ENCODE results near the gene ADCY7. TPM values are rescaled to one million over a fixed set of nuclear protein-coding genes. Genes with fewer than 3 reads are reported as not detected.

Gene ADCY7
- total RNA-seq, 1 experiment from 2014 or later = 17.7 TPM

DNA sequence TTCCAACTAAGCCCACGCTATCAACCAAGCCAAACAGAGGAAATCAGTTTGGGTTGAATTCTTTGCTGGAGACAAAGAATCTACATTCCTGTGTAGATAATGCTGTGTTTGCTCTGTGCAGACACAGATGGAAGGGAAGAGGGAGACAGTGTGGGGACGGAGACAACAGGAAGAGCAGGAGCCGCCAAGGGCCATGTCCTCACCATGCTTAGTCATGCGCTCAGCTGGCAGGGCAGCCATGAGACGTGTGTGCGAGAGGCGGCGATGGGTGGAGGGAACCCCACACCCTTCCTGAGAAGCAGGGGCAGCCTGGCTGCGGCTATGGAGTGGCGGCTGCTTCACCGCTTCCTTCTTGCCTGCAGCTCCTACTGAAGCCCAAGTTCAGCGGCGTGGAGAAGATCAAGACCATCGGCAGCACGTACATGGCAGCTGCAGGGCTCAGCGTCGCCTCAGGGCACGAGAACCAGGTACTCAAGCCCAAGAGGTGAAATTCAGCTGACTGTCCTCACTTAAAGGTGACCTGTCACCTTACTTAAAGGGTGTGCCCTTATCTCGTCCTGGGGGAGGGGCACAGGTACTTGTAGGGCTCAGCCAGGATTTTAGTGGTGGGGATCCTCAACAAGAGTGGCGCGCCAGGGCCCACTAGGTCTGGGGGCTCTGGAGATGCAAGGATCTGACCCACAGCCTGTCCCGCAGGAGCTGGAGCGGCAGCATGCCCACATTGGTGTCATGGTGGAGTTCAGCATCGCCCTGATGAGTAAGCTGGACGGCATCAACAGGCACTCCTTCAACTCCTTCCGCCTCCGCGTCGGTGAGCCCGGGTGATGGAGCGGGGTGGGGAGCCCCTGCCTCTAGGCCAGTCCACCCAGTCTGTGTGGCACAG lies 47.5 kb downstream of the ADCY7 start:
- peak; percentile 22 for DNase-seq (ENCODE audit: low spot score)

DNA sequence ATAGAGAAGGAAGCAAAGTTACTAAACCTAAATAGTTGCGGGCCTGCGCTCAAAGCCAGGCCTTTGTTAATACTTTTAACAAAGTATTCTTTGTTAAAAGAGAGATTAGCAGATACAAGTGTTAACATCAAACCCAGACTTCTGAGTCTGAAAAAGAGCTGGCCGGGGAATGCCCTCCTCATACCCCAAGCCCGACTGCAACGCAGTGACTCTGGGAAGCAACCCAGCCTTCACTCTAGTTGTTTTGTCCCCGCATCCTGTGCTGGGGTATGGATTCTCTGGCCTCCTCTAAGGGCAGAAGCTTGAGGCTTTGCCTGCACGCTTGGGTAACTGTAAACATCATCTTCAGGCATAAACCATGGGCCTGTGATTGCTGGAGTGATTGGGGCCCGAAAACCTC lies 48.3 kb downstream of the ADCY7 start:
- no peak for DNase-seq (ENCODE audit: low spot score)

DNA sequence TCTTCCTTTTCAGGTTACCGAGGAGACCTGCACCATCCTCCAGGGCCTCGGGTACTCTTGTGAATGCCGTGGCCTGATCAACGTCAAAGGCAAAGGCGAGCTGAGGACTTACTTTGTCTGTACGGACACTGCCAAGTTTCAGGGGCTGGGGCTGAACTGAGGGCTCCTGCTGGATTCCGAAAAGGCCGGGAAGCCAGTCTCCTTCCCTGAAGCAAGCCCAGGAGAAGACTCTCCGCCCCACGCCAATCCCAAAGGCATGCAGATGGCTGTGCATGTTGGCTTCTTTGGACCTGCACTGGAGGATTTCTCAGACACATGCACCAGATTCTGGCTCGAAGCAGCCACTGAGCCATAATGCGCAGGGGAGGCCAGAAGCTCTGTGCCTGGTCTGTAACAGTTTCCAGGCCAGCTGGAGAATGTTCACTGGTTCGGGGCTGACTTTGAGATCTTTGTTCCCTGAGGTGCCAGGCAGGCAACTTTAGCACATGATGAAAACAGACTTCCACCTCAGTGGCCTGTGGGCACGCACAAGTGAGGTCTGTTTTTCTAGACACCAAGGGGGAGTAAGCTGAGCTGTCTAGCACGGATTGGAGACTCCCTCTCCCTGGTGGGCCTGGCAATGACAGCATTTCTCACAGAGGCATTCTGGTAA lies 49.1 kb downstream of the ADCY7 start:
- DNase-seq (ENCODE audit: low spot score) = no peak

DNA sequence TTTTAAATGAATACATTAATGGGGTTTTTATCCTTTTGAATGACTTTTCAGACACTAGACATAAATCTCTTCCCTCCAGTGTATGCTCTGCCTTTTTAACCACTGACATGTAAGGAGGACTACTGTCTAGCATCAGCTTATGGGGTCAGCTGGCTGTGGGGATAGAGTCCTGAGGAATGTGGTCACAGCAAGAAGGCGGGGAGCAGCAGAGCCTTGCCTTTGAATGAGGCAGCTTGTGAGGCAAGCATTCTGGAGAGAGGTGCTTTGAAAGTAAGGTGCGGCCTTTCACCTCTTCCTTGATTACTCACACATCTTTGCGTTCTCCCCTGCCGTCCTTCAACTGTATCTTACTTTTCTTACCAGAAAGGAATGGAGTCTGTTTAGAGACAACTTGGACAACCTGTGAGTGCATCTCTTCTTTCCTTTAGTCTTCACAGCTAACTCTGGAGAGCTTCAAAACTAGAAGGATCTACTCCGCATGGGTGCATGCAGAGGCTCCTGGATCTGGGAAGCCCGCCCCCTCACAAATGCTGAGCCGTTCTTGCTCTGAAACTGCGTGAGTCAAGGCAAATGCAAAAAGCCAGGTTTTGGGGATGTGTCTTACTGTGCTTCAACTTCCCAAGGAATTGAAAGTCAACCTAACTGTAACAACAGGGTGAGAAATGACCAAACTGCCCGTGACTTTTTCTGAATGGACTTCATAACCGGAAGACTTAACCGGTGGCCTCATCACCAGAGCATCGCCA lies 49.9 kb downstream of the ADCY7 start:
- no peak for DNase-seq (ENCODE audit: low spot score)

DNA sequence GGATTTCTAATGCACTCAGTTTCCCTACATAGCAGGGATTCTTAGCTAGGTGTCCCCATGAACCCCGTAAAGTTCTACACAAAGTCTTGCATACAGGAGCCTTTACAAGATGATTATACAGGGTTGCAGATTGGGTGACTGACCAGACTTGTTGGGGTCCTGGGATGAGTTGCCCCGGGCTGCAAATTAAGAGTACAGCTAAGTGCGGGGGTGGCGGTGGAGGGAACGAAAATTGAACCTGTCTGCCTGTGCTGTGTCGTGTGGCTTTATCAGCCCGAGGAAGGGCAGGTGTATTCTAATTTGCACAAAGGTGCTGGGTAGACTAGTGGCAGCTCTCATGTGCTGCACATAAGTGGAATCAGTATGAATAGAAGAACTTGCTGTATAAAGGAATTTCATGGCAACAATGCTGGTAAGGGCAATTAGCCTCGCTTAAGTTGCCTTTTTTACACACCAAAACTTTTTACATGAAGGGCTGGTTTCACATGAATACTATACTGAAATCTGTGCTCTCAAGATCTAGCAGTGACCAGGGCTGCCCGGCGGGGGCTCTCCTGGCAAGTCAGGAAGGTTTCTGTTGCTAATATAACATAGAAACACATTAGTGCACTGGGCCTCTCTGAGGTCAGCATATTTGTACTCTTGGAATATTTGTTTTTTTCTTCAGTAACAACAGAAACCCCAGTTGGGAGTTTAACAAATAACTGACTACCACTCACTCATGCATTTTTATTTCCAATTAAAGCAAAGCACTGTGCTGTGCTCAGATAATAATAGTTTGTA lies 50.7 kb downstream of the ADCY7 start:
- DNase-seq (ENCODE audit: low spot score) = no peak

DNA sequence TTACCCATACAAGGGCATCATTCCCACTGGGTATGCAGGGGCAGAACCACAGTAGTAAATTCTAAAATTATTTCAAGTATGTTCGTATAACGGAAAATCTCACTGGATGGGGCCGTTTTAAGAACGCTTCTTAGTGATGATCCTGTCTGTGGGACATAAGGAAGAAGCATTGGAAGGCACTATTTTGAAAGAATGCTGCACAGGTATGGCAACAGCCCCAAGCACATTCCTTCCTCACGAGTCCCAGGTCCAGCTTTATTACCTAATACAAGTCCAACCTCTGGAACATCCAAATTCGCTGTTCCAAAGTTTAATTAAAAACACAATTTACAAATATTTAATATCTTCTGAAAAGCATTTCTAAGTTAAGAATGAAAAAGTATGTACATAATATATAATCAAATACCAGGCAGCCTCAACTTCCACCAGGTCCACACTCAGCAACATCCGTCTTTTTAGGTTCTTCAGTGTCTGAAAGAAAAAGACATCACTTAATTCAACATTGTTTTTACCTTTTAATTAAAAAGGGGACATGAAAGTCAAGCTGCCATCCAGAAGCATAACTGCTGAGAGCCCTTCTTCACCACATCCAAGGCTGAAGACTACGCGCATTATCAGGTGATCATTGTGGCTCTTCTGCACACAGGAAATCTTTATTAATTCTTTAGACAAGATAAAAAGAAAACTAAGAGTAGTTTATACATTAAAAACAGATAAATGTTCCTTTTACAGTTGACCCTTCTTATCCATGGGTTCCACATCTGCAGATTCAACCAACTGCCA lies 52.6 kb downstream of the ADCY7 start:
- DNase-seq (ENCODE audit: low spot score) = no peak

DNA sequence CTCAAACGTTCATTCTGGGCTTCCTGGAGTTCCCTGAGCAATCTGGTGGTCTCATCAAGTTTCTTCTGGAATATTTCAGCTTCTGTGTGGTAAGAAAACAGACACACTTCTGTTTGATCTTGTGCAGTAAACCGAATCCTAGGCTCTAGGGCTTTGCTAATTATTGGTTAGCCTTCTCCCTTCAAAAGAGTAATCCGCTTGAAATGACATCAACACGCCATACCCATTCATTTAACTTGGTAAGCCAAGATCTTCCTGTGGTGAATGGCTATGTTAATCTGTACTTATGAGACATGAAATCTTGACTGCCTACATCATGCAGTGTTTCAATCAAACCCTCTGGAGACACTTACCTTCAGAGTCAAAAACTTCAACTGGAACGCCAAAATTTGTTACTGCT lies 54.0 kb downstream of the ADCY7 start:
- DNase-seq (ENCODE audit: low spot score) = no peak

DNA sequence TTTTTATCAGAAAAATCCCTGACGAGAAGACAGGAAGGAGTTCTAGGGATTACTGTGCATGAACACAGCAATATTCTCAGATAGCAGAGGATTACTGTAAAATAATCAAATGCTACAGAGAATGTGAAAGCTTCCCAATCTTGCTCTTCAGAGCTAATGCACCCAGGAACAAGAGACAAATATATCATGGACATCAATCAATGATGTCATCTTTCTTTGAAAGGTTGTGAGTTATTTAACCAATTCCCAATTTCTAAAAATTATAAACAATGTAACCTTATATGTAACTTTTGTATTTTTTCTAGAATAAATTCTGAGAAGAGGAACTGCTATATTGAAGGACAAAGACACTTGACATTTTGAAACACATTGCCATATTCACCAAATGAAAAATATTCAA lies 56.0 kb downstream of the ADCY7 start:
- no peak for DNase-seq (ENCODE audit: low spot score)

DNA sequence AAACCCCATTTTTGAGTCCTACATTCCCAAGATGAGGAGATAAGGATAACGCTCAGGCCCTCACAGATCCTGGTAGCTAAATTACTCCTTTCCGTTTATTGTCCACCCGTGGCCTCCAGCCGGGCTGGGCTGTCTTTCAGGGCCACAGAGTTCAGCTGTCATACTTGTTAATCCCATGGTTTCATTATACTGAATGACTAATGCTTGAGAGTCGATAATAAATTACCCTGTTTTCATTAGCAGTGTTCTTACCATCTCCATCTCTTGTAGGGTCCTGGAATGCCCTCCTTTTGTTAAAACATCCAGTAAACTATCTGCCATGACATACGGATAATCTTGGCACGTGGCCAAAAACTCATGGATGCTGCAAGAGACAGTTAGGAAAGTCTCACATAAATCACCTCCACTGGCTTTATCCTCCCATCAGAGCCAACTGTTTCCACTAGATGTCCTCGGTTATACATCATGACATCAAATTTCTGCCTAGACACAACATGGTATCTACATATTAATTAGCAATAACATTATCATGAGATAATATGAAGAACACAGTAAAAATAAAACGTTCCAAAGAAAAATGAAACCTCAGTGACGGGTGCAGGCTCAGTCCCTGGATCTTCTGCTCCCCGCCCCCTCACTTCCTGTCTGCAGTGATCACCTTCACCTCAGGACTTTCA lies 57.1 kb downstream of the ADCY7 start:
- DNase-seq (ENCODE audit: low spot score) = peak; percentile 69

DNA sequence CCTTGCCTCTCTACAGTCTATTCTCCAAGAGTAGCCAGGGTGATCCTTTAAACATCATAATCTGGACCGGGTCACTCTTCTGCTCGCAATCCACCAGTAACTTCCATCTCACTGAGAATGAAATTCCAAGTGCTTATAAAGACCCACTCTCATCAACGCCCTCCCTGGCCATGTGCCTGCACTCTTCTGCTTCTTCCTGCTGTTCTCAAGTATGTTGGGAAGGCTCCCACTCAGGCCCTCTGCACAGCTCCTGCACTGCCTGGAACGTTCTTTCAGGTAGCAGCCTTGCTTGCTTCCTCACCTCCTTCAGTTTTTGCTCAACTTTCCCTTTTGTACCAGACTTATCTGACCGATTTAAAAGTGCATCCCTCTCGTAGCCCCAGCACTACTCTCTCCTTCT lies 58.0 kb downstream of the ADCY7 start:
- no peak for DNase-seq (ENCODE audit: low spot score)

DNA sequence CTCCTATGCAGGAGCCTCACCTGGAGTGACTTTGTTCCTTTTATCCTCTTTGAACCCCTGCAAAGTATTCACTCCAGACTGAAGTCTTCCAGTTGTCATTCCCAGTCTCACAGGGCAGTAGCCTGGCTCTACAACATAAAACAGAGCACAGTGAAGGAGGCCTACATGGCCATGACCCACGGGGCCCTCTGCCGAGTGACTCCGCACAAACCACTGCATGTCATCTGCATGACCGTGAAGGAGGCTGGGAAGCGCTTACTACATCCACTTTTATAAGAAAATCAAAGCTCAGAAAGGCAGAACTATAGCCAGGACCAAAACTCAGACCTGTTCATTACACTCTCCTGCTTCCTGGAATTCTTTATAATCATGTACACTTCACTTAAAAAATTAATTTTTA lies 59.9 kb downstream of the ADCY7 start:
- DNase-seq (ENCODE audit: low spot score) = no peak

DNA sequence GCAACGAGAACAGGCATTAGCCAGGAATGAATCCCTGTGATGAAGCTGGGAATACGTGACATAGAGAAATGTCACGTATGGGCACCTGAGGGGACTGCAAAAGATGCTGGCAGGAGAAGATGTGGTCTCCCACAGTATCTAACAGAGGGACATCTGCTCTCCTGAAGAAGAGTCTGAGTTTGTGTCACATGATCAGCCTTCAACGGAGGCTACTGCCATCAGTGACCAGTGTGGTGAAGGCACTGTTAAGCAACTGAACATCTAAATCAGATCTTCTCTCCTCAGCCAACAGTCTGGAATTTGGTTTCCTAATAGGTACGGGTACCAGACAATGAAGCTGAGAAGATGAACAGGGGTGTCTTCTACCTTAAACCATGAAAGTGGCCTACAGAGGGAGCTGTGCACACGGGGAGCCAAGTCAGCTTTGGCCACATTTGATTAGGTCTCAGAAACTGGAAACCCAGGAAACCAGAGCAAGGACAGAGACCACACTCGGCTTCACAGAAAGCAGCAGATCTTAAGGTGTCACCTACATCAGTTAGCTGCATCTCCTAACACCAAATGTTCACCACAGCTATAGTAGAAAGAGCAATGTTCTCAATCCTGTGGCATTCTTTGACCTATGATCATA lies 60.6 kb downstream of the ADCY7 start:
- DNase-seq (ENCODE audit: low spot score) = peak; percentile 29

DNA sequence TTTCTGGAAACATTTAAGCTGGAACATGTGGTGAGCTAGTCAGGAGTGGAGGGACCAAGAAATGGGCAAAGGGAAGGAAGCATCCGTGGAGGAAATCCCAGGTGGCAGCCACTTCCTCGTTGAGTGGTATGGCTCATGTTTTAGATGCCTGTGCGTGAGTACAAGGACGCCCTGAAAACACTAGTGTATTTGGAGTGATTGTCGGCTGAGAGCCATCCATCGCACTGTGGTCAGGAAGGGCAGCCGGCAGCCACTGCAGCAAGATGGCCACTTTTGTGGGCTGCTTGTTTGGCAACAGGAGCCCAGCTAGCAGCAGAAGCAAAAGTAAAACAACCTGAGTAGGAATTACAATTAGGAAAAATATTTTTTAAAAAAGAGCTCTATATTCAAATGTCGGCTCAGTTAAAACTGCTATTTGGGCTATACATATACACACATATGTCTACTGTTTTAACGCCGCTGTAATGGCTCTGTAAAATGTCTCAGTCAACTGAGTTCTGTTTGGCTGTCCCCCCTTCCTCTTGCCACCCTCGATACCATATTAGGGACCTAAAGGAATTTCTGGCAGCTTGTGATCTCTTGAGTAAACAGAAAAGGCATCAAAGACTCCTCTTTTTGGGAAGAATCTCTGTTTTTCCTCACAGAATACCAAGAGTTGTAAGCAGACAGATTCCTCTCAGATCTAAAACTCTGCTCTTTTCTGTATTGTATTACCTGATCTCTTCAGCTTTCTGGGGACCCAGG lies 63.3 kb downstream of the ADCY7 start:
- no peak for DNase-seq (ENCODE audit: low spot score)

DNA sequence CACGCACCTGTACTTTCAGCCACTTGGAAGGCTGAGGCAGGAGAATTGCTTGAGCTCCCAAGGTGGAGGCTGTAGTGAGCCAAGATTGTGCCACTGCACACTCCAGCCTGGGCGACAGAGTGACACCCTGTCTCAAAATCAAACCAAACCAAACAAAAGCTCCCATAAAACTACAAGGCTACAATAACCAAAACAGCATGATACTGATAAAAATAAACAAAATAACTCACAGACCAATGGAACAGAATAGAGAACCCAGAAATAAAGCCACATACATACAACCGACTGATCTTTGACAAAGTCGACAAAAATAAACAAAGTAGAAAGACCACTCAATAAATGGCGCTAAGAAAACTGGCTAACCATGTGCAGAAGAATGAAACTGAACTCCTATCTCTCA lies 65.2 kb downstream of the ADCY7 start:
- DNase-seq (ENCODE audit: low spot score) = no peak

DNA sequence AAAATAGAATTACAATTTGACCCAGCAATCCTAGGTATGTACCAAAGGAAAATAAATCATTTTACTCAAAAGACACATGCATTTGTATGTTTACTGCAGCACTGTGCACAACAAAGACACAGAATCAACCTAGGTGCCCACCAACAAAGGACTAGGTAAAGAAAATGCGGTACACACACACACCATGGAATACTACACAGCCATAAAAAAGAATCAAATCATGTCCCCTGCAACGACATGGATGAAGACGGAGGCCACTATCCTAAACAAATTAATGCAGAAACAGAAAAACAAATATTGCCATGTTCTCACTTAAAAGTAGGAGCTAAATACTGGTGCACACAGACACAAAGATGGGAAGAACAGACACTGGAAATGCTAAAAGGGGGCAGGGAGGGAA lies 66.2 kb downstream of the ADCY7 start:
- DNase-seq (ENCODE audit: low spot score) = no peak

DNA sequence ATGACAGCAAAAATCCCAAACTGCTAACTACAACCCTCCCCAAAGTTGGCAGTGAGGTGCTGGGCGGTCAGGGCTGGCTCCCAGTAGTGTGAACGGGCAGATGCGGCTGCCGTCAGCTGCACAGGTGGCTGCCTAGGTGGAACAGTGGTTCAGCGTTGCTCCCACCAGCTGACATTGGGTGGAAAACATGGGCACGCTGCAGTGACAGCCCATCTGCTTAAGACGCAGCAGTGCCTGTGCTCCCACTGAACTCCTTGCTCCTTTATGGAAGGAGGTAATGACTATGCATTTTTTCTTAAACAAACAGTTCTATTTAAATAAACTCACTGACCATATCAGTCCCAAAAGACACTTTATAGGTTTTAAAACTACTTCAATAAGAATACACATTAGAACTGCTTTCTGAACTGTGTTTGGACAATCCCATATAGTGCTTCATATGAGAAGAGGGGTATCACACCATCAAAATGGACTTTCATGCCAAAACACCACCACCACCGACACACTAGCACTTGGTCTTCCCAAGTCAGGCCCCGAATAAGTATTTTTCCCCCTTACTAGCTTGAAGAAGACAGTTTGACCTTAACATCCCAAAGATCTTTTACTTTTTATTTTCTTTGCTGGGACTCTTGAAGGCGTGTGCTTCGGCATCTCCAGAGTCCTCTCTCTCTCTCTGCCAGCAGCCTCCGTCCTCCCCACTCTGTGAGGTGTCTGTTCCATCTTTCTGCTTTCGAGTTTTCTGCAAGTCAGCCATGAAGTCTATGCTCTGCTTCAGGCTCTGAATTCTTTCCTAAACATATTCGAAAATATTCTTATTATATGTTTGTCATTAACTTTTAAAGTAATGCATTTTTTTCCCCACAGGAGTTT lies 68.0 kb downstream of the ADCY7 start:
- no peak for DNase-seq (ENCODE audit: low spot score)

DNA sequence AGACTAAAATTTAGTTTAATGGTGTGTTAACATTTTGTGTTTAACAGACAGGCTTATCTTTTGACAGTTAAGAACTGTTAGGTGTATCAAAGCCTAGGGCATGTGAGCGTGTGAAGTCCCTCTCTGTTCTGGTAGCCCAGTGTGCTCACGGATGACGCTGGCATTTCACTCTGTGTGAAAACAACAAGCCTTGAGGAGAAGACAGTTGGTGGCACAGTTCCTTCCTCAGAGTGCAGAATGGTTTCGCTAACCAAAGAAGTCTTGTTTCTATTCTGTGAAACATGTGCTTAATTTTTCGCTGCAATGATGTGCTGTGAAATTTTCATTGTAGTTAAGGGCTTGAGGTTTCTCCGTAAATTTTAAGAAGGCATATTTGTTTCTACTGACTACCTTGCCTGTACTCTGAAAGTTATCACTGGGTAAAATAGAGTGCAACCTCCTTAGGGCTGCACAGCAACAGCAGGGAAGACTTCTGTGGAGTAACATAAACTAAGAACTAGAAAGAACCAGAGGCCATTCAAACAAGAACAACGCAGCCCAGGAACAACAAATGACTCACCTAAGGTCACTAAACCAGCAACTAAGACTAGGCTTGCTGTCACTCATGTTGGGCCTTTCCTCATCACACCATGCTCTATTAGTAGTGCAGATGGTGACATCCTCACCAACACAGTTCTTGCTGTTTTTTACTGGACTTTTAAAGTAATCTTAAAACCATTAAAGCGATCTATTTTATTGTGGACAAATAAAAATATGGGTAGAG lies 69.0 kb downstream of the ADCY7 start:
- no peak for DNase-seq (ENCODE audit: low spot score)

DNA sequence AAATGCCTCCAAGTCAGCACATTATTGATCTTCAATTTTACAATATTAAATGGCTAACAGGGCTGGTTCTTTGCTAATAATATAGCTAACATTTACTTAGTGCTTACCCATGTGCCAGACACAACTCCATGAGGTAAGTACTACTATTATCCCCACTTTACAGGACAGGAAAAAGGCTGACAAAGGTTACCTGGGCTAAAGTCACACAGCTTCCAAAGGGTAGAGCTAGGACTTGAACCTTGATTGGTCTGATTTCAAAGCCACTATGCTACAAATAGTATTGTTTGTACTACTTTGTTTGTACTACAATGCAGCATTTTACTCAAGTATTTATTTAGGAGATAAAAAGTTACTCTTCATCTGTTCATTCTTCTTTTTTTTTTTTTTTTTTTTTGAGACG lies 70.5 kb downstream of the ADCY7 start:
- no peak for DNase-seq (ENCODE audit: low spot score)
